HG03432 (cell line): ENCODE data around the gene UBE2L5.
A peak's percentile ranks its signal among the peaks of the same experiment; 100 is the strongest.
"Not testable (repeated sequence)": the region's sequence is repeated elsewhere in the genome, so short reads cannot be mapped to it uniquely, and the experiment has no call there.

Source experiments
- ATAC-seq: cut with Tn5 transposase; IDR thresholded peaks from one replicate; pipeline ENCODE4 v1.9.1; 2021; ENCODE audit warnings: mild to moderate bottlenecking, moderate library complexity; ENCODE audit not compliant: unreplicated experiment

UBE2L5 gene

GRCh38 chr13:30437177-30437576, 14.9 kb downstream of the UBE2L5 start:
- no peak for ATAC-seq

GRCh38 chr13:30438286-30438685, 16.0 kb downstream of the UBE2L5 start:
- ATAC-seq, result no peak

GRCh38 chr13:30440910-30441703, 18.8 kb downstream of the UBE2L5 start:
- ATAC-seq, result peak; percentile 29

GRCh38 chr13:30442926-30443325, 20.6 kb downstream of the UBE2L5 start:
- no peak for ATAC-seq

- not testable (repeated sequence) for ATAC-seq
Measured at GRCh38 chr13:30443491-30443890, 21.2 kb downstream of the UBE2L5 start.

- peak; percentile 46 for ATAC-seq
Measured at GRCh38 chr13:30443957-30444404, 21.7 kb downstream of the UBE2L5 start.

- no peak for ATAC-seq
Measured at GRCh38 chr13:30446126-30446500, 23.8 kb downstream of the UBE2L5 start.

GRCh38 chr13:30448441-30448840, 26.1 kb downstream of the UBE2L5 start:
- no peak for ATAC-seq

GRCh38 chr13:30450066-30450465, 27.8 kb downstream of the UBE2L5 start:
- ATAC-seq, result no peak

- not testable (repeated sequence) for ATAC-seq
Measured at GRCh38 chr13:30451476-30451875, 29.2 kb downstream of the UBE2L5 start.

GRCh38 chr13:30453727-30454126, 31.4 kb downstream of the UBE2L5 start:
- no peak for ATAC-seq

GRCh38 chr13:30454991-30455390, 32.7 kb downstream of the UBE2L5 start:
- ATAC-seq, result no peak

GRCh38 chr13:30456290-30456689, 34.0 kb downstream of the UBE2L5 start:
- ATAC-seq, result no peak

GRCh38 chr13:30457306-30457891, 35.1 kb downstream of the UBE2L5 start:
- no peak for ATAC-seq

- not testable (repeated sequence) for ATAC-seq
Measured at GRCh38 chr13:30461279-30462066, 39.2 kb downstream of the UBE2L5 start.

GRCh38 chr13:30463787-30464495, 41.6 kb downstream of the UBE2L5 start:
- ATAC-seq, result peak; percentile 36

- peak; percentile 33 for ATAC-seq
Measured at GRCh38 chr13:30464496-30465342, 42.4 kb downstream of the UBE2L5 start.

GRCh38 chr13:30465343-30465592, 43.0 kb downstream of the UBE2L5 start:
- no peak for ATAC-seq

- ATAC-seq, result peak; percentile 84
Measured at GRCh38 chr13:30465593-30466357, 43.5 kb downstream of the UBE2L5 start, which contains the start of gene HMGB1. TSS of gene HMGB1 (minus strand) at chr13:30465936. CDS start at chr13:30463680, 2,256 bp downstream.

GRCh38 chr13:30466358-30466714, 44.0 kb downstream of the UBE2L5 start:
- ATAC-seq, result no peak
